ENCODE data around the gene TIMM13.

The TIMM13 gene

DNA sequence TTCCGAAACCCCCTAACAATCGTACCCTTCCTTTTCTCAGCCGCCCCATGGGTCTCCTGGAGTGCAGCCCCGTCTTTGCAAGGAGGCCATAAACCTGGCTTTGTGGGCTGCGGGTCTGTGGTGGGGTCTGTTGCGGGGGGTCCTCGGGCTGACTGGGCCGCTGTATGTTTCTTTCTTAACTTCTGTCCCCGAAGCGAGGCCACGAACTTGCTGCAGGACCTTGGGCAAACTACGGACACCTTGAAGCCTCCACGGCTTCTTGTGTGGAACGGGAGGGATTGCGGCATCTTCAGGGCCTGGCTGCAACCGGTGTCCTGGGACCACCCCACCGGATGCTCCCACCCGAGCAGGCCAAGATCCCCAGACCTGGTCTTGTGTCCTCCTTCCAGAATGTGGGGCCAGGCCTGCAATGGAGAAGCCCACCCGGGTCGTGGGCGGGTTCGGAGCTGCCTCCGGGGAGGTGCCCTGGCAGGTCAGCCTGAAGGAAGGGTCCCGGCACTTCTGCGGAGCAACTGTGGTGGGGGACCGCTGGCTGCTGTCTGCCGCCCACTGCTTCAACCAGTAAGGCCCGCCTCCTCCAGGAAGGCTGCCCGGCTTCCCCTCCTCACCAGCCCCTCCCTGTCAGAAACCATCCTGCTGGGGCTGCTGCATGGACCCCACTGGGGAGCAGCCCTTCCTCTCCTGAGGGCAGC is 12.0 kb downstream of the TIMM13 start:
- Histone ChIP-seq H3K36me3 (ENCODE audit: insufficient read depth) (no peaks in the 10 kb centered on the region), H3K27me3 (ENCODE audit: insufficient read depth, low read depth) (no peaks in the 10 kb centered on the region), H2AFZ (ENCODE audit: low read depth) (no peak overlapping the region), H3K79me2 (ENCODE audit: insufficient read depth, low read depth) (no peaks in the 10 kb centered on the region), H3K4me2 (no peak overlapping the region), H3K27ac (no peak overlapping the region), H3K9ac (no peak overlapping the region), H4K20me1 (ENCODE audit: insufficient read depth) (no peaks in the 10 kb centered on the region), H3K4me3 (IDR thresholded peaks at IDR 0.05; ENCODE audit: insufficient read depth, low read depth, low read length) (no peak overlapping the region), H3K4me1 (ENCODE audit: low read depth, poor library complexity, severe bottlenecking) (no peaks in the 10 kb centered on the region)
- TF ChIP-seq, protein P1, sequence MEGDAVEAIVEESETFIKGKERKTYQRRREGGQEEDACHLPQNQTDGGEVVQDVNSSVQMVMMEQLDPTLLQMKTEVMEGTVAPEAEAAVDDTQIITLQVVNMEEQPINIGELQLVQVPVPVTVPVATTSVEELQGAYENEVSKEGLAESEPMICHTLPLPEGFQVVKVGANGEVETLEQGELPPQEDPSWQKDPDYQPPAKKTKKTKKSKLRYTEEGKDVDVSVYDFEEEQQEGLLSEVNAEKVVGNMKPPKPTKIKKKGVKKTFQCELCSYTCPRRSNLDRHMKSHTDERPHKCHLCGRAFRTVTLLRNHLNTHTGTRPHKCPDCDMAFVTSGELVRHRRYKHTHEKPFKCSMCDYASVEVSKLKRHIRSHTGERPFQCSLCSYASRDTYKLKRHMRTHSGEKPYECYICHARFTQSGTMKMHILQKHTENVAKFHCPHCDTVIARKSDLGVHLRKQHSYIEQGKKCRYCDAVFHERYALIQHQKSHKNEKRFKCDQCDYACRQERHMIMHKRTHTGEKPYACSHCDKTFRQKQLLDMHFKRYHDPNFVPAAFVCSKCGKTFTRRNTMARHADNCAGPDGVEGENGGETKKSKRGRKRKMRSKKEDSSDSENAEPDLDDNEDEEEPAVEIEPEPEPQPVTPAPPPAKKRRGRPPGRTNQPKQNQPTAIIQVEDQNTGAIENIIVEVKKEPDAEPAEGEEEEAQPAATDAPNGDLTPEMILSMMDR (conservative IDR thresholded peaks at IDR 0.05; ENCODE audit: low read depth, low read length), result no peak

- H3K4me2 ChIP-seq, result no peak overlapping the region
- no peak overlapping the region for H3K4me3 ChIP-seq (IDR thresholded peaks at IDR 0.05; ENCODE audit: insufficient read depth, low read depth, low read length)
- no peak overlapping the region for H2AFZ ChIP-seq (ENCODE audit: low read depth)
- no peaks in the 10 kb centered on the region for H4K20me1 ChIP-seq (ENCODE audit: insufficient read depth)
- H3K36me3 ChIP-seq (ENCODE audit: insufficient read depth), result no peaks in the 10 kb centered on the region
- H3K79me2 ChIP-seq (ENCODE audit: insufficient read depth, low read depth), result no peaks in the 10 kb centered on the region
- TF ChIP-seq, protein P1 (conservative IDR thresholded peaks at IDR 0.05; ENCODE audit: low read depth, low read length), result no peak
- H3K4me1 ChIP-seq (ENCODE audit: low read depth, poor library complexity, severe bottlenecking), result no peaks in the 10 kb centered on the region
- H3K9ac ChIP-seq, result no peak overlapping the region
- no peak overlapping the region for H3K27ac ChIP-seq
- H3K27me3 ChIP-seq (ENCODE audit: insufficient read depth, low read depth), result no peaks in the 10 kb centered on the region
Observed at GRCh38 chr19:2413629-2414028, 13.8 kb downstream of the TIMM13 start.

- no peaks in the 10 kb centered on the region for H3K4me1 ChIP-seq (ENCODE audit: low read depth, poor library complexity, severe bottlenecking)
- no peak overlapping the region for H3K4me3 ChIP-seq (IDR thresholded peaks at IDR 0.05; ENCODE audit: insufficient read depth, low read depth, low read length)
- no peaks in the 10 kb centered on the region for H3K36me3 ChIP-seq (ENCODE audit: insufficient read depth)
- H3K27me3 ChIP-seq (ENCODE audit: insufficient read depth, low read depth), result no peaks in the 10 kb centered on the region
- no peak overlapping the region for H3K4me2 ChIP-seq
- H3K9ac ChIP-seq, result no peak overlapping the region
- TF ChIP-seq, protein P1 (conservative IDR thresholded peaks at IDR 0.05; ENCODE audit: low read depth, low read length), result no peak
- no peaks in the 10 kb centered on the region for H3K79me2 ChIP-seq (ENCODE audit: insufficient read depth, low read depth)
- no peak overlapping the region for H2AFZ ChIP-seq (ENCODE audit: low read depth)
- no peak overlapping the region for H3K27ac ChIP-seq
- no peaks in the 10 kb centered on the region for H4K20me1 ChIP-seq (ENCODE audit: insufficient read depth)
Observed at GRCh38 chr19:2413159-2413558, 14.2 kb downstream of the TIMM13 start.

DNA sequence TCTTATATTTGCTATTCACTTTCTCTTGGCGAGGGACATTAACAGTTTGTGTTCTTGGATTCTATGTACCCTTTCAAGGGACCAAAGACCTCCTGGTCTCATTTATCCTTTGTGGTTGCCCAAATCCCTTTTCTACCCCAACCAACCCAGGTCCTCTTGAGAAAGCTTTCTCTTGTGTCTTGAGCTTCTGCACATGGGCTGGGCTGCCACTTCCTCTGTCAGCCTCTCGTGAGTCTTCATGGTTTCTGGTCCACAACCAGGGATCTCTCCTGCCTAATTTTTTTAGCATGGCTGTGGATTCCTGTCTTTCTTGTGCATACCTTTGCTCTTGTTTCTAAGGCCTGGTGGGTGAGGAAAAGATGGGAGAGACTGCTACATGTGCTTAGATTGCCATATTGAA is 14.9 kb downstream of the TIMM13 start:
- Histone ChIP-seq H3K4me2 (no peak overlapping the region), H3K27ac (no peak overlapping the region), H3K27me3 (ENCODE audit: insufficient read depth, low read depth) (no peaks in the 10 kb centered on the region), H3K9ac (no peak overlapping the region), H4K20me1 (ENCODE audit: insufficient read depth) (no peaks in the 10 kb centered on the region), H3K4me1 (ENCODE audit: low read depth, poor library complexity, severe bottlenecking) (no peaks in the 10 kb centered on the region), H3K4me3 (IDR thresholded peaks at IDR 0.05; ENCODE audit: insufficient read depth, low read depth, low read length) (no peak overlapping the region), H2AFZ (ENCODE audit: low read depth) (no peak overlapping the region), H3K79me2 (ENCODE audit: insufficient read depth, low read depth) (no peaks in the 10 kb centered on the region), H3K36me3 (ENCODE audit: insufficient read depth) (no peaks in the 10 kb centered on the region)
- TF ChIP-seq, protein P1 (conservative IDR thresholded peaks at IDR 0.05; ENCODE audit: low read depth, low read length), result no peak
